ENCODE measurements around the gene HLA-B.

Gene HLA-B

DNA sequence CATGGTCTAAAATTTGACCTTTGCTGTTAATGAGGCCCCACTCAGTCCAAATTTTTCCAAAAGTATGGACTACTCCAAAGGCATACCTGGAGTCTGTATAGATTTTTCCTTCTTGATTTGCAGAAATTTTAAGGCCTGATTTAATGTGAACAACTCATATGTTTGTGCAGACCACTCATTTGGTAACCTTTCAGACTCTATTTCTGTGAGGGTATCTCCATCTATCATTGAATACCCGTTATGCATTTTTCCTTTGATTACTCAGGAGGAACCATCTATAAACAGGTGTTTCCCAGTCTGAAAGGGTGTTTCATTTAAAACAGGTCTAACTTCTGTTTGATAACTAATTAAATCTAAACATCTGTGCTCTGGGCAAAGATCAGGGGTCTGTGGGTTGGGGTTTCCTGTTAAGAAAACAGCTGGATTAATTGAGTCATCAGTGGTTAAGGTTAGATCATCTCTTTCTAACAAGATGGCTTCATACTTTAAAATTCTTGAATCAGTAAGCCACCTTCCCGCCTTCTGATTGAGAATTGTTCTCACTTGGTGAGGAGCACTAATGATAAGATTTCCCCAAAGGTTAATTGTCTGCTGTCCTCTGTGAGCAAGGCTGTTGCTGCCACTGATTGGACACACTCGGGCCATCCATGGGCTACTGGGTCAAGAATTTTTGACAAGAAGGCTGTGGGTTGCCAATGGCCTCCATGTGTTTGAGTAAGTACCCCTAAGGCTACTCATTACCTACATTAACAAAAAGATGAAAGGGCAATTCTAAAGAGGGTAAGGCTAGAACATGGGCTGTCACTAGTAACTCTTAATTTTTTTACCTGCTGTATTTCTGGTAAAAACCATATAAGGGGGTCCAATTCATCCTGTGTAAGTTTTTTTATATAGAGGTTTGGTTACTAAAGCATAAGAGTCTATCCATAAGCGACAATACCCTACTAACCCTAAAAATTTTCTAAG, 24.1 kb downstream of the HLA-B start:
- no peak for TF ChIP-seq CTCF (IDR thresholded peaks at IDR 0.05; ENCODE audit: extremely low read depth, insufficient read depth, missing control alignments)
- no peak for DNase-seq (ENCODE audit: low spot score)
- in situ Hi-C loops (cut with MboI; ENCODE audit: low pct_unique_long_range_greater_than_20kb, low sequenced_read_pairs, unreplicated experiment), result no loop called here

GRCh38 chr6:31328355-31328960, 28.5 kb downstream of the HLA-B start:
- DNase-seq (ENCODE audit: low spot score), result no peak
- no peak for TF ChIP-seq CTCF (IDR thresholded peaks at IDR 0.05; ENCODE audit: extremely low read depth, insufficient read depth, missing control alignments)
- in situ Hi-C loops (cut with MboI; ENCODE audit: low pct_unique_long_range_greater_than_20kb, low sequenced_read_pairs, unreplicated experiment), result no loop called here

DNA sequence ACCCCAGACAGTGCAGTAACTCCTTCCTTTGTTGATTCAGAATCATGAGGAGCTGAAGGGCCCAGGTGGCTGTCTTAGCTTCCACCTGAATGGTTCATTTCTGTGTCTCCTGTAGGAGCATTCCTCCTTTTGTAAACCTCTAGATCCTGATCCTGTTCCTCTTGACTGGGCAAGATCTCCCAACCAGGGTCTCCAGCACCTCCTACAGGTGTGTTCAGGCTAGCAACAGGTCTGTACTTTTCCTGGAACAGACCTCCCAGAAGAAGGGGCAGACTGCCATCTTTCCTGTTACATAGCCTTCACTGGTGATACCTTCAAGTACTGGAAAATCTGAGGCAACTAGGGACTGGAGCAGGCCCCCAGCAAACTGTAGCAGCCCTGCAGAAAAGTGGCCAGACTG, 35.2 kb downstream of the HLA-B start:
- in situ Hi-C loops (cut with MboI; ENCODE audit: low pct_unique_long_range_greater_than_20kb, low sequenced_read_pairs, unreplicated experiment), result no loop called here
- peak; percentile 6 for TF ChIP-seq CTCF (IDR thresholded peaks at IDR 0.05; ENCODE audit: extremely low read depth, insufficient read depth, missing control alignments)
- no peak for DNase-seq (ENCODE audit: low spot score)

DNA sequence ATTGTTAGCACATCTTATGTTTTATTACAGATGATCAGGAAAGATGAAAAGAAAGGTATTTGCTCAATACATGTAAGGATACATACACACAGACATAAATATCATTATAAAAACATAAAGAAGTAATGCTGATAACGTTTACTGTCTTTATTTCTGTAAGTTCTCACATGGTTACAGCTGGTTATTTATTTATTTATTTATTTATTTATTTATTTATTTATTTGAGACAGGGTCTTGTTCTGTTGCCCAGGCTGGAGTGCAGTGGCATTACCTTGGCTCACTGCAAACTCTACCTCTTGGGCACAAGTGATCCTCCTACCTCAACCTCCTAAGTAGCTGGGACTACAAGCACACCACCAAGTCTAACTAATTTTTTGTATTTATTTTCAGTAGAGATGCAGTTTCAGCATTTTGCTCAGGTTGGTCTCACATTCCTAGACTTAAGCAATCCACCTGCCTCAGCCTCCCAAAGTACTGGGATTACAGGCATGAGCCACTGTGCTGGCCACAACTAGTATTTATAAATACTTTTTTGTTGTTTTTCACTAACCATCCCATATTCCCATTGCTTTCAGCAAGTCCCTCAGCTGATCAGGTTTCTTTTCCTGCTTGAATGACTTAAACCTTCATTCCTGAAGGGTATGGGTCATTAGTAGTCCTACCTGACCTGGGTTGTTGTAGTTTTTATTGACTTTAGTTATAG, 35.8 kb downstream of the HLA-B start:
- in situ Hi-C loops (cut with MboI; ENCODE audit: low pct_unique_long_range_greater_than_20kb, low sequenced_read_pairs, unreplicated experiment), result no loop called here
- DNase-seq (ENCODE audit: low spot score), result no peak
- no peak for TF ChIP-seq CTCF (IDR thresholded peaks at IDR 0.05; ENCODE audit: extremely low read depth, insufficient read depth, missing control alignments)

DNA sequence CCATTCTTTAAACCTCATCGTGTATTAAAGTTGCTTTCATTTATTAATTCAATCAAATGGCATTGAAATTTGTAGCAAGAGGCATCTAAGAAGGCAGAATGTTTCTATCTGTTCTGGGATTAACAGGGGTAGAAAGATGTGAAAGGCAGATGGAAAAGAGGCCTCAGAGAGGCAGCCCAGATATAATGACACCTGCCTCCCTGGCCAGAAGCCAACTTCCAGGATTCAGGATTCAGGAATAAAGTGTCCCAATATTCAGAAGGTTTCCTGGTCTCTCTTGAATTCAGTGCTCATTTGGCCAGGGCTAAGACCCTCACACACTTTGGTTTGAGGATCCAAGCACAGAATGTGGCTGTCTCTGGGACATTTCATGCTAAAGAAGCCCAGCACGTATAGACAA, 39.9 kb downstream of the HLA-B start:
- in situ Hi-C loops (cut with MboI; ENCODE audit: low pct_unique_long_range_greater_than_20kb, low sequenced_read_pairs, unreplicated experiment), result no loop called here
- no peak for DNase-seq (ENCODE audit: low spot score)
- TF ChIP-seq CTCF (IDR thresholded peaks at IDR 0.05; ENCODE audit: extremely low read depth, insufficient read depth, missing control alignments), result no peak

GRCh38 chr6:31309641-31310040, 47.3 kb downstream of the HLA-B start:
- in situ Hi-C loops (cut with MboI; ENCODE audit: low pct_unique_long_range_greater_than_20kb, low sequenced_read_pairs, unreplicated experiment), result no loop called here
- TF ChIP-seq CTCF (IDR thresholded peaks at IDR 0.05; ENCODE audit: extremely low read depth, insufficient read depth, missing control alignments), result no peak
- DNase-seq (ENCODE audit: low spot score), result no peak

All from GM13977 (cell line).